ENCODE measurements around the gene ATP8B4. TPM values are rescaled to one million over a fixed set of nuclear protein-coding genes. Genes with fewer than 3 reads are reported as not detected.

ATP8B4 gene
- total RNA-seq, 6 experiments from 2014 or later: 4.5 to 10.1 (median 6.7) TPM

DNA sequence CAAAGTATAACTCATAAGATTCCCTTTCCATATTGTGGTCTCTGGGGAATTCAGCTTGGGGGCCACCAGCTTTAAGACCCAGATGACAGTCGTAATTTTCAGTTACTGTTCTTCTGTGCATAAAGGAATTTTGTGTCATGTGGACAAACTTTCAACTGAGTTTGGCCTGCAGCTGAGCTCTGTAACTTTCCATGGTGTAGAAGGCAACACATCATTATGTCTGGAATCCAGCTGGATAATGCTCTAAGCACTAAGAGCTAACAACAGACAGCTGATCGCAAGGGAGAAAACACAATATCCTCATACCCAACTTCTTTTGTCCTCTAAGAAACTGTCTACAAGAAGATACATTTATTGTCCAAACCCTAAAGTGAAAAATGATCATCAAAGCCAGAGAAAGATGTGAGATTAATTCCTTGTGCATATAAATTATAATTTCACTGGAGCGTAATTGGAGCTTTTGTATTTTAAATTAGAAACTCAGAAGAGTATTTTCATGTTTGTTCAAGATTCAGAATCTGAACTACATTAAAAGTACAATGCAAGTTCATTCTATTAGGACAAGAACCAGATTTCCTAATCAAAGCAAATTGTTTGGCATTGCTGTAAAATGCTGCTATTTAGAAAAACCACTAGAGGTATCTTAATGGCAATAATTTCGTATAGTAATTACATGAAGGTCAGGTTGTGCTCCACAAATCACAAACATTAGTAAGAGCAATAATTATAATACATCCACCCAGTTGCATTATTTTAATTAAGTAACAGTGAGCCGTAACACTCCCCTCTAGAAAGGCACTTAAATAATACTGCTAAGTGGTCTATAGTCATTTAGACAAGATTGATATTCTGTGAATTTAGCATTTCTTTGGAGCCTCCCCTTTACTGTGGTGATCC, 218.8 kb downstream of the ATP8B4 start:
- Histone ChIP-seq H3K36me3 (no peaks in the 10 kb centered on the region), H3K27ac (no peak overlapping the region), H3K9me3 (no peaks in the 10 kb centered on the region), H3K4me1 (peaks cover 0 to 6% (median 2%) of the 10 kb centered on the region in 4 donors), H3K4me3 (no peak overlapping the region), H3K27me3 (no peaks in the 10 kb centered on the region)
- no peak for TF ChIP-seq POLR2A (IDR thresholded peaks at IDR 0.05)
- TF ChIP-seq, protein P1, sequence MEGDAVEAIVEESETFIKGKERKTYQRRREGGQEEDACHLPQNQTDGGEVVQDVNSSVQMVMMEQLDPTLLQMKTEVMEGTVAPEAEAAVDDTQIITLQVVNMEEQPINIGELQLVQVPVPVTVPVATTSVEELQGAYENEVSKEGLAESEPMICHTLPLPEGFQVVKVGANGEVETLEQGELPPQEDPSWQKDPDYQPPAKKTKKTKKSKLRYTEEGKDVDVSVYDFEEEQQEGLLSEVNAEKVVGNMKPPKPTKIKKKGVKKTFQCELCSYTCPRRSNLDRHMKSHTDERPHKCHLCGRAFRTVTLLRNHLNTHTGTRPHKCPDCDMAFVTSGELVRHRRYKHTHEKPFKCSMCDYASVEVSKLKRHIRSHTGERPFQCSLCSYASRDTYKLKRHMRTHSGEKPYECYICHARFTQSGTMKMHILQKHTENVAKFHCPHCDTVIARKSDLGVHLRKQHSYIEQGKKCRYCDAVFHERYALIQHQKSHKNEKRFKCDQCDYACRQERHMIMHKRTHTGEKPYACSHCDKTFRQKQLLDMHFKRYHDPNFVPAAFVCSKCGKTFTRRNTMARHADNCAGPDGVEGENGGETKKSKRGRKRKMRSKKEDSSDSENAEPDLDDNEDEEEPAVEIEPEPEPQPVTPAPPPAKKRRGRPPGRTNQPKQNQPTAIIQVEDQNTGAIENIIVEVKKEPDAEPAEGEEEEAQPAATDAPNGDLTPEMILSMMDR (IDR thresholded peaks at IDR 0.05): no peak
- intact Hi-C loops (cut with DNase I): no loop called here
- DNase-seq (no peak), ATAC-seq (no peak)
- 67% methylated on average over 5 of the region's 5 CpGs for WGBS (ENCODE audit: insufficient coverage, low coverage, low lambda C conversion rate, missing lambda C conversion rate)

- intact Hi-C loops (cut with DNase I): no loop called here
- WGBS (ENCODE audit: insufficient coverage, low coverage, low lambda C conversion rate, missing lambda C conversion rate): 80% methylated on average over 2 of the region's 2 CpGs
- Histone ChIP-seq H3K4me3 (no peak overlapping the region), H3K27me3 (no peaks in the 10 kb centered on the region), H3K36me3 (no peaks in the 10 kb centered on the region), H3K9me3 (no peaks in the 10 kb centered on the region), H3K27ac (no peak overlapping the region), H3K4me1 (peaks cover 0 to 6% (median 2%) of the 10 kb centered on the region in 4 donors)
- DNase-seq (no peak), ATAC-seq (no peak)
- TF ChIP-seq POLR2A (IDR thresholded peaks at IDR 0.05): no peak
- TF ChIP-seq, protein P1 (IDR thresholded peaks at IDR 0.05): no peak
These were observed 220.3 kb downstream of the ATP8B4 start for GRCh38 chr15:49898575-49899283.

GRCh38 chr15:49898097-49898496, 220.9 kb downstream of the ATP8B4 start:
- DNase-seq (no peak), ATAC-seq (no peak)
- H3K27me3 ChIP-seq: no peaks in the 10 kb centered on the region
- no peaks in the 10 kb centered on the region for H3K9me3 ChIP-seq
- H3K4me3 ChIP-seq: no peak overlapping the region
- TF ChIP-seq POLR2A (IDR thresholded peaks at IDR 0.05): no peak
- TF ChIP-seq, protein P1 (IDR thresholded peaks at IDR 0.05): no peak
- H3K27ac ChIP-seq: no peak overlapping the region
- no peaks in the 10 kb centered on the region for H3K36me3 ChIP-seq
- intact Hi-C loops (cut with DNase I): no loop called here
- H3K4me1 ChIP-seq: peaks cover 0 to 6% (median 2%) of the 10 kb centered on the region in 4 donors

- intact Hi-C loops (cut with DNase I): no loop called here
- no peak overlapping the region for H3K4me3 ChIP-seq
- H3K4me1 ChIP-seq: no peaks in the 10 kb centered on the region
- no peaks in the 10 kb centered on the region for H3K9me3 ChIP-seq
- ATAC-seq (peak in 1 of 4 donors; percentile 47), DNase-seq (no peak)
- WGBS (ENCODE audit: insufficient coverage, low coverage, low lambda C conversion rate, missing lambda C conversion rate): 44% methylated on average over 5 of the region's 6 CpGs
- no peak overlapping the region for H3K27ac ChIP-seq
- H3K27me3 ChIP-seq: no peaks in the 10 kb centered on the region
- no peaks in the 10 kb centered on the region for H3K36me3 ChIP-seq
- TF ChIP-seq POLR2A (IDR thresholded peaks at IDR 0.05): no peak
- TF ChIP-seq, protein P1 (IDR thresholded peaks at IDR 0.05): no peak
These were observed 223.4 kb downstream of the ATP8B4 start for GRCh38 chr15:49895347-49896223.

All from right lobe of liver (tissue), 6 donors.